HG03457 (cell line): ENCODE measurements around the gene GUK1.

Experiments used
- ATAC-seq: cut with Tn5 transposase; IDR thresholded peaks from one replicate; pipeline ENCODE4 v1.9.1; 2021; ENCODE audit warnings: moderate number of reproducible peaks; ENCODE audit not compliant: unreplicated experiment

The GUK1 gene, protein sequence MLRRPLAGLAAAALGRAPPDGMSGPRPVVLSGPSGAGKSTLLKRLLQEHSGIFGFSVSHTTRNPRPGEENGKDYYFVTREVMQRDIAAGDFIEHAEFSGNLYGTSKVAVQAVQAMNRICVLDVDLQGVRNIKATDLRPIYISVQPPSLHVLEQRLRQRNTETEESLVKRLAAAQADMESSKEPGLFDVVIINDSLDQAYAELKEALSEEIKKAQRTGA

DNA sequence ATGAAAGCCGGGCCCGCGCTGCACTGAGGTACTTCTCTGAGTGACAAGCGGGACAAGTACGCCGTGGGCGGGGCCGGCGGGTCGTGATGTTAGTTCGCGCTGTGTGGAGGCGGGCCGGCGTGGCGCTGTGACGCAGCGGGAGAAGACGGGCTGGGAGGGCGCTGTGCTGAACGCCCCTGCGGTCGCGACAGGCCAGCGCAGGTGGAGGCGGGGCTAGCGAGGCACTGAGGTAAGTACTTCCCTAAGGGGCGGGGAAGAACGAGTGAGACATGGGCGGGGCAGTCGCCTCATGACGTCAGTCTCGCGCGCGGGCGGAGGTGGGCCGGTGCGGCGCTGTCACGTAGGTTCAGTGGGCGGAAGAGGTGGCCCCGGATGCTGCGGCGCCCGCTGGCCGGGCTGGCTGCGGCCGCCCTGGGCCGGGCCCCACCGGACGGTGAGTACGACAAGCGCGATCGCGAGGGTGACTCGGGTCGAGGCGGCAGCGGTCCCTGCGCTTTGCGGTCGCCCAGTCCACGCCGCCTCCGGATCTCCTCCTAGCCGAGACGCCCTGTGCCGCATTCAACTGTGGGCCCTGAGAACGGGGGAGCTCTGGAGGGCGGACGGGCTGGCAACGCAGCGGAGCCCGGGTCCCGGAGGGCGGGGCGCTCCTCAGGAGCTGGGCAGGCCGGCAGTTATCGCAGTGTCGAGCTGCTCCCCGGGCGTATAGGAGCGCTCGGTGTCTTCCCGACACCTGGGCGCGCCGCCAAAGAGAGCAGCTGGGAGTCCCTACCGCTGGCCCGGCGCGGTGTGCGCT lies at the start of gene GUK1:
GUK1 (plus strand) TSS at position 349 of the 793 bp plus-strand sequence; CDS start at position 373, 24 bp downstream.
- ATAC-seq, result peak; percentile 89

DNA sequence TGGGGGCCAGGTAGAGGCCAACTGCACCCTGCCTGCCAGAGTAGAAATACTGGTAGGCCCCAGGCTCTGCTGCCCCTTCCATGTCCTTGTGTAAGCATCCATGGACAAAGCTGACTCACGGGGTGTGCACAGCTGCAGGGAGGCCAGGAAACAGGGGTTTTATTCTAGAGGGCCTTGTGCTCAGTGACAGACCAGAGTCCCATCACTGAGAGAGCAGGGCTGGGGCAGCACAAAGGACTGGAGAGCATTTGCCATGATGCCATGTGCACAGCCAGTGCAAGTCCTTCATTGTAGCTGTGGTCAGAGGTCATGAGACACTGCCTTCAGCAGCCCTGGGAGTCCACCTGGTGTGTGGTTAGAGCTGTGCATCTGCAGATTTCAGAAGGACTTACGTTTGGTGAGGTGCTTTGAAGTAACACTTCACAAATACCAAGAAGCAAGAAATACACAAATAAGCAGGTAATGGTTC lies 49.4 kb upstream of the GUK1 start:
- no peak for ATAC-seq

DNA sequence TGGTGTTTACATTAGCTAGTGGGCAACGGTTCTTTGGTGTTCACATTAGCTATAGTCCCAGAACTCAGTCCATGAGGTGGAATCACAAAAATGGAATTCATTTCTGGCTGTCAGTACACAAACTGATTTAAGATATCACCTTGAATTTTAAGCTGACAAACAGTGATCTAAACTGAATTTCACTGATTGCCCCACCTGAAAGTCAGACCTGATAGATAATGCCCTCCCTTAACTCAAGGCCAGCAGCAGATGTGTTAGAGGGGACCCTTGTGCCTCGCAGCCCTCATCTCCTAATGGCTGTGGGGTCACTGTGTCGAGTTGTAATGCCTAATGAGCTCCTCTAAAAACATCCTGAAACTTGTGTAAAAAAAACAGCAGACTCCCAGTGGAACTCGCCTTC lies 49.0 kb upstream of the GUK1 start:
- ATAC-seq, result no peak

DNA sequence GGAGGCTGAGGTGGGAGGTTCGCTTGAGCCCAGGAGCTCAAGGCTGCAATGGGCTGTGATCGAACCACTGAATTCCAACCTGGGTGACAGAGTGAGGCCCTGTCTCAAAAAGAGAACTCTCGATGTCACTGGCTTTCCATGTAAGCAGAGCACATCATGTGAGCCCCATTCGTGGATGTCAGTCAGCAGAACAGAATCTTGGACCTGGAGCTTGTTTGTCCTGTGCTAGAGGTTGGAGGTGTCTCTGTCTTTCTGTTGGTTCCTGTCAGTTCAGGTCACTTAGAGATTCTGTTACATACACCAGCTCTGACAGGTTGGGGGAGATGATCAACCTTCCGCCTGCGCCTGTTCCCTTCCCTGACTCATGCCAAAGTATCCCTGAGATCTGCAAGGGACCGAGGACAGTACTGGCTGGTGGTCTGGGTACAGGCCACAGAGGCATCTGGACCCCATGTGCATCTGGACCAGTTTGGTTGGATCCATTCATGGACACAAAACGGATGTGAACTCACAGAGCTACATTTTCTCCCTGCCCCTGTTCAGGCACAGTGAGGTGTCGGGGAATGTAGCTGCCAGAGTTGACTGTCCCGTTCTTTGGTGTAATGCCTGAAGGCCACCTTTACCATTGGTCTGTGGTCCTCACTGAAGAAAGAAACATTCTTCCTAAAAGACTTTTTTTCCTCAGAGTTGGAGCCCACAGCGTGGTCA lies 47.6 kb upstream of the GUK1 start:
- ATAC-seq, result no peak

DNA sequence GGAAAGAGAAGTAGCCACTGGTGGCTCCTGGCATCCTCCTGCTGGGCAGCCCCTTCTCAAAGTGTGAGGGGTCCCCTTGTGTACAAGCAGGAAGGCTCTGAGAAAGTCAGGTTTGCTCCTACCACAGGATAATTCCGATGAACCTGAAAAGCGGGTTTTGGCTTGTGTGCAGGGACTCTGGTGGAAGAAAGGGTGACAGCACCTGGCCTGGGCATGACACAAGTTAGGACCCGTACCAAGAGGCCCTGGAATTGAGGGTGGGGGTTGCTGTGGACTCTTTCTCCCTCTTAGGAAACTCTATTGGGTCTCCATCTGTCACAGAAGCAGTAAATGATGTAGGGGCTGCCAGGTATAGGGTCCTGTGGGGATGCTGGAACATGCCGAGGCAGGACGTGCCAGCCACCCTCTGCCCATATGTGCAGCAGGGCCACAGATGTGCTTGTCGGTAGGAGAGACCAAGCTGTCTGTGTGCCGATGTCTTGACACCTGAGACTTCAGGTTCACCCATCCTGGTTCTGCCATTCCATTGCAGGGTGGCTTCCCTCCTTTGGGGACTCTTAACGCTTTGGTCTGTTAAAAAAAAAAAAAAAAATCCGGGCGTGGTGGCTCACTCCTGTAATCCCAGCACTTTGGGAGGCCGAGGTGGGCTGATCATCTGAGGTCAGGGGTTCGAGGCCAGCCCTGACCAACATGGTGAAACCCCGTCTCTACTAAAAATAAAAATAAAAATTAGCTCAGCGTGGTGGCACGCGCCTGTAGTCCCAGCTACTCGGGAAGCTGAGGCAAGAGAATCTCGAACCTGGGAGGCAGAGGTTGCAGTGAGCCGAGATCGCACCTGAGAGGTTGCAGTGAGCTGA lies 46.8 kb upstream of the GUK1 start:
- no peak for ATAC-seq

DNA sequence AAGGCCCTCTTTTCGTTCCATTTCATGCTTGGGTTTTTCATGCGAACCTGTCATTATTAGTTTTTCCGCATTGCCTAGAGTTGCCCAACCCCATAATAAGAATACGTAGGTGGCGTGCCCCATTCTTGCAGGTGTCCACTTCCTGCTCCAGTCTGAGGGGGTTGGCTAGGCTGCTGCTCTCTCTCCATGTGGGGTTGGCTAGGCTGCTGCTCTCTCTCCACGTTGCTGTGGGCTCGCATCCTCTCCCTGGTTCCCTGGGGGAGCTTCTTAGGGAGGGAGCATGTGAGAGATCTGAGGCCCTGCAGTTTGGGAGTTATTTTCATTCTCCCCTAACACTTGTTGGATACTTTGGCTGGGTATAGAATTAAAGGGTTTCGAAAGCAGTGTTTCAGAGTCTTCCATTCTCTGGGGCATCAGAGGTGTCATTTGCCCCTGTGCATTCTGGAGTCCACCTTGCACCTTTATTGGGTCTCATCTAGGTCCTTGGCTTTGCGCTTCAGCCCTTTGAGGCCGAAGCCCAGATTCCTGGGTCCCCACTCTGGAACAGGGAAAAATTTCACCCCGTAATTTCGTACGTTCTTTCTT lies 45.6 kb upstream of the GUK1 start:
- no peak for ATAC-seq

DNA sequence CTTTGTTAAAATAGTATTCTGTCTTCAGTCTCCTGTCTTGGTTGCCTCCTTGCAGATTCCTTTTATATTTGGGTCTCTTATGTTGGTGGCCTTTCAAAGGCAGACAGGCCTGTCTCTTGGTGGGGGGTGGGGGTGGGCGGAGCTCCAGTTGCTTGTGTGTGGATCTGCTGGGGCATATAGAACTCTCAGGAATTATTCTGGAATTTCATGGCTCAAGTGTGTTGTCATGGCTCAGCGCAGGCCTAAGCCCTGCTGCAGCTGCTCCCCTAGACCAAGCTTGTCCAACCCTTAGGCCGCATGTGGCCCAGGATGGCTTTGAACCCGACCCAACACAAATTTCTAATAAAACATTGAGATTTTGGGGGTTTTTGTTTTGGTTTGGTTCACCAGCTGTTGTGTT lies 44.9 kb upstream of the GUK1 start:
- no peak for ATAC-seq

DNA sequence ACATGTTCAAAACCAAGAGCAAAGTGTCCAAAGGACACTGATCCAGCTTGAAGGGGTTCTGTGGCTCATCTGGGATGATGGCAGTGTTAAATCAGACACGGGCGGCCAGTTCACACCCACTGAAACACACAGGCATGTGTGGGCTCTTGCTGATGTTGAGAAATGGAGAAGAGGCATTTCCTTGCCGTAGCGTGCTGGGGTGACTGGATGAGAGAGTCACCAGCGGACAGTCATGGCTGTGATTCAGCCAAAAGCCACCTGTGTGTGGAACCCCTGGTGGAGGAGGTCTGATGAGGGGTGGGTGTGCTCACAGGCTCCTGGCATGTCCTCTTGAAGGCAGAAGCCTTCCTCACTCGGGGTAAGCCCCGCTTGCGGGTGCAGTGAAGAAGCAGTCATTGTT lies 44.1 kb upstream of the GUK1 start:
- no peak for ATAC-seq

DNA sequence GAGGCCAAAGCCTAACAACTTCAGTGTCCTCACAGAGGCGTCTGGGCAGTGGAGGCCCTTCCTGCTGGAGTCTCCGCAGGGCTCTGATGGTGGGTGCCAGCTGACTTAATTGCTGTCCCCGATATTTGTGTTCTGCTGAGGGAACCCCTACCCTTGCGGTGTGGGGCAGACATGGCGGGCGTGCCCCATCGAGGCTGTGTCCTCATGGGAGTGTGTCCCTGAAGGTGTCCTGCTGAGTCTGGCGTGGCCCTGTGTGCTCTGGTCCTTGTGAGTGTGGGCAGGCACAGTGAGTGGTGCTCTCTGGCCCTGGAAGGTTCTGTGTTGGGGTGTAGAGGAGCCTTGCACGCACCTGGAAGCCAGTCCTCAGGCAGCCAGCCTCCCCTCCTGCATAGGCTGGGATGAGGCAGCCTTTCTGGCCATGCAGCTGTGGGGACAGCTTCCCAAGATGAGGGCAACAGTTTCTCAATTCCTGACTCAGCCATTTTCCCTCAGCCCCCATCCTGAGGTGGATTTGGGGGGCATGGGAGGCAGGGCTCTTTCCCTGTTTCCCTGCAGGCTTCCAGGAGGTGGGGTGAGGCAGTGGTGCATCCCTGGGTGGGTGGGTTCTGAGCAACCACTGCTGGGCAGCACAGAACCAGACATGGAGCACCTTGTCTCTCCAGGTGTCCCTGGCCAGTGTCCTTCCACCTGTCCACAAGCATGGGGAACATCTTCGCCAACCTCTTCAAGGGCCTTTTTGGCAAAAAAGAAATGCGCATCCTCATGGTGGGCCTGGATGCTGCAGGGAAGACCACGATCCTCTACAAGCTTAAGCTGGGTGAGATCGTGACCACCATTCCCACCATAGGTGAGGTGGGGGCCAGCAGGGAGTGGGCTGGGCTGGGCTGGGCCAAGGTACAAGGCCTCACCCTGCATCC lies 43.4 kb upstream of the GUK1 start:
- no peak for ATAC-seq

DNA sequence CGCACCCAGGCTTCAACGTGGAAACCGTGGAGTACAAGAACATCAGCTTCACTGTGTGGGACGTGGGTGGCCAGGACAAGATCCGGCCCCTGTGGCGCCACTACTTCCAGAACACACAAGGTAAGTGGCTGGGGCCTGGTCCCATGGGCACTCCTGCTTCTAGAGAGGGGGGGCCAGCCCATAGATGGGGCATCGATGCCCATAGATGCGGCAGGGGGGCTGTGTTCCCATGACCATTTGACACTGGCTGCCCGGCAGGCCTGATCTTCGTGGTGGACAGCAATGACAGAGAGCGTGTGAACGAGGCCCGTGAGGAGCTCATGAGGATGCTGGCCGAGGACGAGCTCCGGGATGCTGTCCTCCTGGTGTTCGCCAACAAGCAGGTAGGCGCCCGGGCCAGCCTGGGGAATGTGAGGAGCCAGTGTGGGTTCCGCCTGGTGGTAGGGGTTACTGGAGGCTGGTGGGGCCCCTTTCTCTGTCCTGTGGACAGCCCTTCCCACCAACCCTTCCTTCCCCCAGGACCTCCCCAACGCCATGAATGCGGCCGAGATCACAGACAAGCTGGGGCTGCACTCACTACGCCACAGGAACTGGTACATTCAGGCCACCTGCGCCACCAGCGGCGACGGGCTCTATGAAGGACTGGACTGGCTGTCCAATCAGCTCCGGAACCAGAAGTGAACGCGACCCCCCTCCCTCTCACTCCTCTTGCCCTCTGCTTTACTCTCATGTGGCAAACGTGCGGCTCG lies 42.6 kb upstream of the GUK1 start:
- no peak for ATAC-seq

DNA sequence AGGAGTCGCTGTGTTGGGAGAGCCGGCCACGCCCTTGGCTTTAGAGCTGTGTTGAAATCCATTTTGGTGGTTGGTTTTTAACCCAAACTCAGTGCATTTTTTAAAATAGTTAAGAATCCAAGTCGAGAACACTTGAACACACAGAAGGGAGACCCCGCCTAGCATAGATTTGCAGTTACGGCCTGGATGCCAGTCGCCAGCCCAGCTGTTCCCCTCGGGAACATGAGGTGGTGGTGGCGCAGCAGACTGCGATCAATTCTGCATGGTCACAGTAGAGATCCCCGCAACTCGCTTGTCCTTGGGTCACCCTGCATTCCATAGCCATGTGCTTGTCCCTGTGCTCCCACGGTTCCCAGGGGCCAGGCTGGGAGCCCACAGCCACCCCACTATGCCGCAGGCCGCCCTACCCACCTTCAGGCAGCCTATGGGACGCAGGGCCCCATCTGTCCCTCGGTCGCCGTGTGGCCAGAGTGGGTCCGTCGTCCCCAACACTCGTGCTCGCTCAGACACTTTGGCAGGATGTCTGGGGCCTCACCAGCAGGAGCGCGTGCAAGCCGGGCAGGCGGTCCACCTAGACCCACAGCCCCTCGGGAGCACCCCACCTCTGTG lies 41.7 kb upstream of the GUK1 start:
- ATAC-seq, result no peak

DNA sequence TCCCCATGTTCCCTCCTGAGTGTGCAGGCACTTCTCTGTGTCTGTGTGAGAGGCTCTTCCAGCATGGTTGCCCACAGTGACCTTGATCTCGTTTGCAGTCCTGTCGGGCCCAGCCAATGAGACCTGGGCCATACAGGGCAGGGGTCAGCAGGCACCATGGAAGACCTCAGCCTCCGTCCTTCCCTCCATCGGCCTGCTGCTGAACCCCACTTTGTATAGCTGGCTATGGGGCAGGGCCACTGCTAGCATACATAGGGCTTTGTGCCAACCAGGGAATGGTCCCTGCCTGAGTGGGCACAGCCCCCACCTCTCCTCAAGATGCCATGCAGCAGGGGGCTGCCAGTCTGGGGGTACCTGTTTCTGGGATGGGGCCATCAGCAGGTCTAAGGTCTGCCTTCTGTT lies 40.7 kb upstream of the GUK1 start:
- ATAC-seq, result no peak

DNA sequence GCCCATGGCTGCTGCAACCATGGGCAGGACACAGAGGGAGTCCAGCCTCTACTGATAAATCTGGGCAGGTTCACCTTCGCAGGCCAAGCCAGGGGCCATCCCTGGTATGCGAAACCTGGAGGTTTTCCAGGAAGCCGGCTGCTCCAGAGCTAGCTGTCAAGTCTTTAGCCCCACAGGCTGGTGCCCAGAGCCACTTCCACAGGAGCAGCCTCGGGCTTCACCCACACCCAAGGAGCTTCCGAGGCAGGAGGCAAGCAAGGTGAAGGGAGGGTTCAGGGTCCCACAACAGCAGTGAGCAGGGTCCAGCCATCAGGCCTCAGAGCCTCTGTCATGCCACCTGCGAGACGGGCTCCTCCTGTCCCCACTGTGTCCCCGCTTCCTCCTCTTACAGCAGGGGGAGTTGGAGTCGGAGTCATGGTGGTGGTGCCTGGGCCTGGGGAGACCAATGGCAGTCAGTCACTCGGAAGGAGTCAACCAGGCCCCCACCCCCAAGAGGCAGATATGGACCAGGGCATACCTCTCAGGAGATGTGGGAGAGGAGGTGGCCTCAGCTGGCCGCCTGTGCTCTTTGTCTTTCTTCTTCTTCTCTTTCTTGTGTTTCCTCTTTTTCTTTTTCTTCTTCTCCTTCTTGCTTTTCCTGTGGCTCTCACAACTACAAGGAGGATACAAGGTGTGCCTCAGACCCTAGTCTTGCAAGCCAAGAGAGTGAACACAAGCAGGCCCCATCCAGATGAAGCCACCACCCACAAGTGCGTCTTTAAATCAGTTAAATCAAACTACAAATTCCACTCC lies 39.1 kb upstream of the GUK1 start:
- ATAC-seq, result no peak

DNA sequence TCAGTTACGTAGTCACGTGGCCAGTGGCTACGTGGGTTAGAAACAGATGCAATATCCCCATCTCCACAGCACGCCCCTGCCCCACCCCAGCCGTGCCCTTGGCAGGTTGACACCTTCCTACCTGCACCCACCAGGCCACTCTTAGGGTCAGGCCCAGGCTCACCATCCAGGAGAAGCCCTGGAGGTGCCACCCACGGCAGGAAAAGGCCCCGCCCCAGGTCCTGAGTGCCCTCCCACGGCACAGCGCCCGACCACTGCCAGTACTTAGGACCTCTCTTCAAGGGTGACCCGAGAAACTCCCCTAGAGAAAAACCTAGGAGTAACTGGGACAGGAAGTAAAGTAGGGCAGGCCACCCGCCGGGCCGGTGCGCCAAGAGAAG lies 38.5 kb upstream of the GUK1 start:
- ATAC-seq, result no peak

DNA sequence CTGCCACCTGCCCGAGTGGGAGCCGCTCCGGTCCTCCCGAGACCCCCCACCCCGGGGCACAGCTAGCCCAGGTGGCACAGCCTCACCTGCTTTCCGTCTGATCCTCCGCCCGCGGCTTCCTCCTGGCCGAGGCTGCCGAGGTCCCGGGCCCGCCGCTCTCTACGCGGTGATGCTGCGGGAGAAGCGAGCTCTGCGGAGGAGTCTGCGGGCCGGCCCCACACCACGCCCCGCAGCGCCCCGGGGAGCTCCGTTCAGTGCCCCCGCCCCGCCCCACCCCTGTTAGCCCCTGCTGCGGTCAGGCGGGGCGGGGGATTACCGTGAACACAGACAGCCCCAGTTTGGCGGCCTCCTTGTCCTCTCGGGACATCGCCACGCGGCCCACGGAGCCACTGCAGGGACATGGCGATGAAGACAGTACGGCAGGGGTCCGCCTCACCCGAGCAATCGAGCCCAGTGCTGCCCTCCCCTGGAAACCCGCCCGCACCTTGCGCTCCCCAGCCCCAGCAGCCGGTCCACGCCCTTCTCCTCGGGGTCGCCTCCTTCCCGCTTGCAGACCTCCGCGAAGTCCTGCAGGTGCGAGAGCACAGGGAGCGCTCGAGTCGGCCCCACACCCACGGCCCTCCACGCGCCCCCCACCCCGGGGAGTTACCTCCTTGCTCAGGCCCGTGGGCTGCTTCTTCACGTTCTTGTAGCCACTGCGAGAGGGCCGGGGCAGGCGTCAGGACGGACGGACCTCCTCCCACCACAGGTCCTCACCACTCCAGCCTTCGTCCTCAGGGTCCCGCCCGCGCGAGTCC lies 37.9 kb upstream of the GUK1 start:
- ATAC-seq, result no peak

DNA sequence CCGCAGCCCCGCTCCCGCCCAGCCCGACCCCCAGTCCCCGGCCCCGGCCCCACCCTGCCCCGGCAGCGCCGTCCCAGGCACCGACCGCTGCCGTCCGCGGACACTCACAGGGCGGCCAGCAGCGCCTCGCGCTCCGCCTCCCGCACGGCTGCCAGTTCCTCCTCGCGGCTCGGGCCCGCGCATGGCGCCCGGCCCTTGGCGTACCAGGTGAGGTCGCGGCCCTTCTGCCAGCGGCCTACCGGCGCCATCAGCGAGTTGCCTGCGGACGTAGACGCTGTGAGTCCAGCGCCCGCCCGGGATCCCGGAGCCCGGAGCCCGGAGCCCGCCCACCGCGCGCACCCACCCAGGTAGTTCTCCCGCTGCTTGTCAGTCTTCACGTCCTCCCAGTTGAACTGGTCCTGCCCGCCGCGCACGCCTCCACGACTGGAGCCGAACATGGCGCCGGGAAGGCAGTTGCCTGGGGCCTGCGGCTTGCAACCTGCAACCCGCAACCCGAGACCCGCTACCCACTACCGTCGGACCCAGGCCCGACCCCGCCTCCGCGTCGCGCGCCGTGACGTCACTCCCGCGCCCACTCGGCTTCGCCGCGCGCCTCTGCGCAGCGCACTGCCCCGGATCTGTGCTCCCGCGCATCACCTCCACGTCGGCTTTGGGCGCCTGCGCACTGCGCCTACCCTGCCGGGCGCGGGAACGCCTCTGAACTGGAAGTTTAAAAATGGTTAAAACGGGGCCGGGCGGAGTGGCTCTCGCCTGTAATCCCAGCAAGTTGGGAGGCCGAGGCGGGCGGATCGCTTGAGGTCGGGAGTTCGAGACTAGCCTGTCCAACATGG lies 37.1 kb upstream of the GUK1 start, which contains the start of gene C1orf35:
C1orf35 (minus strand) TSS at position 535 of the 830 bp plus-strand sequence; CDS start at position 437, 98 bp downstream.
- peak; percentile 54 for ATAC-seq
